A549 (cell line): Measurements from ENCODE around the gene KREMEN1. TPM values are rescaled to one million over a fixed set of nuclear protein-coding genes. Genes with fewer than 3 reads are reported as not detected.

Source experiments
- ATAC-seq, 2 experiments: fragments of 200-7000 bp in 1 of 2; fragments of >200 bp in 1 of 2; cut with Nextera tagmentation in 1 of 2; cut with Tn5 transposase in 1 of 2; 3 replicates each; pipeline versions ENCODE4 v1.8.0 to v1.9.1; 2018 to 2020; ENCODE audit warnings: mild to moderate bottlenecking in 1 of 2, moderate library complexity in 1 of 2
- CTCF ChIA-PET: fragments of 300-600 bp; sonication (Branson Sonifier 250); formaldehyde crosslinking; extraction: SDS; loops from one replicate; lab custom pipeline; 2021; ENCODE audit warnings: antibody characterized with exemption, inconsistent platforms; lab: Yijun Ruan, JAX
- POLR2A ChIA-PET: fragments of 350-600 bp; formaldehyde crosslinking; extraction: SDS; loops from one replicate; lab custom pipeline; 2021; ENCODE audit warnings: antibody characterized with exemption, inconsistent platforms; lab: Yijun Ruan, JAX
- DNase-seq, 2 experiments: peaks; one replicate each; pipeline versions ENCODE4 v3.0.0 to v3.0.0-alpha.2; 2011 to 2016; ENCODE audit warnings: low read depth in 1 of 2, low spot score in 1 of 2
- FAIRE-seq: peaks from 2 replicates; lab custom pipeline; 2011; peaks lifted over from hg19 to GRCh38; lab: Jason Lieb, UNC
- H3K27ac ChIP-seq, 2 experiments: fragments of >200 bp; sonication (Bioruptor Twin); formaldehyde crosslinking; 3 replicates each; pipeline ENCODE4 v1.5.1; 2016 to 2017
- H3K4me1 ChIP-seq: fragments of >200 bp; sonication (Bioruptor Twin); formaldehyde crosslinking; 3 replicates; pipeline ENCODE4 v1.6.1; 2016
- H3K4me2 ChIP-seq: fragments of >200 bp; sonication (Bioruptor Twin); formaldehyde crosslinking; 3 replicates; pipeline ENCODE4 v1.6.1; 2016
- H3K4me3 ChIP-seq: fragments of >200 bp; sonication (Bioruptor Twin); formaldehyde crosslinking; 3 replicates; pipeline ENCODE4 v1.5.1; 2016
- H3K9me3 ChIP-seq: fragments of >200 bp; sonication (Bioruptor Twin); formaldehyde crosslinking; 3 replicates; pipeline ENCODE4 v1.6.1; 2016
- CHD2 ChIP-seq: fragments of 150-350 bp; IDR thresholded peaks from 2 replicates; pipeline ENCODE4 v1.6.1; 2014; ENCODE audit warnings: low read length; ENCODE audit not compliant: partially characterized antibody
- FOSL2 ChIP-seq, 2 experiments: fragments of 450-650 bp in 1 of 2; fragments of >200 bp in 1 of 2; sonication (Bioruptor Twin) in 1 of 2; formaldehyde crosslinking; IDR thresholded peaks; 2 replicates each; pipeline versions ENCODE4 v1.5.0 to v1.6.1; 2016 to 2020; ENCODE audit warnings: mild to moderate bottlenecking in 1 of 2, moderate library complexity in 1 of 2
- FOXS1 ChIP-seq: fragments of 250-450 bp; sonication (Bioruptor Pico); IDR thresholded peaks from 2 replicates; pipeline ENCODE4 v1.5.0; 2020; ENCODE audit warnings: mild to moderate bottlenecking, moderate library complexity
- HDAC2 ChIP-seq: fragments of 200-600 bp; sonication (generic); IDR thresholded peaks from 2 replicates; pipeline ENCODE4 v1.6.1; 2016
- HOXB5 ChIP-seq: fragments of 250-450 bp; sonication (Bioruptor Pico); IDR thresholded peaks from 2 replicates; pipeline ENCODE4 v1.5.0; 2020; ENCODE audit warnings: mild to moderate bottlenecking, moderate library complexity
- KDM1A ChIP-seq: fragments of 200-600 bp; sonication (generic); IDR thresholded peaks from 2 replicates; pipeline ENCODE4 v1.6.1; 2016; ENCODE audit warnings: low read depth, mild to moderate bottlenecking
- KDM5A ChIP-seq: fragments of 200-600 bp; sonication (generic); IDR thresholded peaks from 2 replicates; pipeline ENCODE4 v1.6.1; 2016; ENCODE audit warnings: antibody characterized with exemption, mild to moderate bottlenecking
- MAZ ChIP-seq: fragments of 150-350 bp; IDR thresholded peaks from 2 replicates; pipeline ENCODE4 v1.6.1; 2014; ENCODE audit warnings: antibody characterized with exemption, low read depth, low read length, borderline replicate concordance
- NFE2L2 ChIP-seq: fragments of 150-350 bp; conservative IDR thresholded peaks from 2 replicates; pipeline ENCODE4 v1.6.1; 2014; ENCODE audit warnings: low read length
- NPAS2 ChIP-seq: fragments of 250-450 bp; sonication (Bioruptor Pico); IDR thresholded peaks from 2 replicates; pipeline ENCODE4 v1.8.0; 2022; ENCODE audit warnings: mild to moderate bottlenecking, moderate library complexity, borderline replicate concordance
- NR3C1 ChIP-seq: fragments of >200 bp; sonication (Bioruptor Twin); formaldehyde crosslinking; IDR thresholded peaks from 3 replicates; pipeline ENCODE4 v1.6.1; 2017
- RARB ChIP-seq: fragments of 250-450 bp; sonication (Bioruptor Pico); IDR thresholded peaks from 2 replicates; pipeline ENCODE4 v1.8.0; 2021; ENCODE audit warnings: mild to moderate bottlenecking, moderate library complexity
- REST ChIP-seq: fragments of 200-600 bp; sonication (generic); IDR thresholded peaks from 2 replicates; pipeline ENCODE4 v1.6.1; 2016; ENCODE audit warnings: antibody characterized with exemption, mild to moderate bottlenecking, moderate library complexity
- SMC3 ChIP-seq: fragments of >200 bp; sonication (Bioruptor Twin); formaldehyde crosslinking; IDR thresholded peaks from 3 replicates; pipeline ENCODE4 v1.6.1; 2018; ENCODE audit warnings: inconsistent platforms
- TFCP2L1 ChIP-seq: fragments of 250-450 bp; sonication (Bioruptor Pico); IDR thresholded peaks from 2 replicates; pipeline ENCODE4 v1.5.0; 2021; ENCODE audit warnings: mild to moderate bottlenecking
- TP53 ChIP-seq: fragments of 250-450 bp; sonication (Bioruptor Pico); IDR thresholded peaks from 2 replicates; pipeline ENCODE4 v1.5.0; 2021; ENCODE audit warnings: mild to moderate bottlenecking, moderate library complexity
- ZC3H11A ChIP-seq: fragments of 450-650 bp; IDR thresholded peaks from 2 replicates; pipeline ENCODE4 v1.6.1; 2014; ENCODE audit warnings: antibody characterized with exemption, mild to moderate bottlenecking
- ZFP36 ChIP-seq: fragments of 450-650 bp; IDR thresholded peaks from 2 replicates; pipeline ENCODE4 v1.6.1; 2014; ENCODE audit warnings: borderline replicate concordance; ENCODE audit not compliant: partially characterized antibody
- ZNF302 ChIP-seq: fragments of 250-450 bp; sonication (Bioruptor Pico); IDR thresholded peaks from 2 replicates; pipeline ENCODE4 v1.9.0; 2021; ENCODE audit warnings: inconsistent platforms, mild to moderate bottlenecking, moderate library complexity
- ZSCAN20 ChIP-seq: fragments of 250-450 bp; sonication (Bioruptor Pico); IDR thresholded peaks from 2 replicates; pipeline ENCODE4 v1.8.0; 2022; ENCODE audit warnings: mild to moderate bottlenecking, moderate library complexity
- WGBS: methylation state at CpG from one replicate; pipeline ENCODE4 v1.1.6; 2017; ENCODE audit errors: missing lambda C conversion rate; 5-methylcytosine and 5-hydroxymethylcytosine counted together
- polyA plus RNA-seq, 4 experiments: library from polyadenylated mRNA; depleted of rRNA in 3 of 4; stranded (reverse); fragments of >200 nt; fragmentation: RNase III in 1 of 4; extraction: RNeasy Plus Mini Kit Qiagen cat#74134 plus additional on column Dnase treatment in 1 of 4; gene quantifications; 2 replicates in 3 of 4; 3 replicates in 1 of 4; pipeline ENCODE4 v1.2.3, GENCODE V29; 2011 to 2017
- TF ChIP-seq, protein P1 (sequence below): IDR thresholded peaks from 2 replicates; pipeline ENCODE4 v1.6.1; 2012; ENCODE audit warnings: low read depth, borderline replicate concordance
- TF ChIP-seq, protein P2 (sequence below): fragments of >200 bp; sonication (Bioruptor Twin); formaldehyde crosslinking; IDR thresholded peaks from 3 replicates; pipeline ENCODE4 v1.5.1; 2016

Gene KREMEN1
- polyA plus RNA-seq, 2 of the 4 experiments (the other 2 are of a cell fraction) = 1.7 to 2.5 TPM

DNA sequence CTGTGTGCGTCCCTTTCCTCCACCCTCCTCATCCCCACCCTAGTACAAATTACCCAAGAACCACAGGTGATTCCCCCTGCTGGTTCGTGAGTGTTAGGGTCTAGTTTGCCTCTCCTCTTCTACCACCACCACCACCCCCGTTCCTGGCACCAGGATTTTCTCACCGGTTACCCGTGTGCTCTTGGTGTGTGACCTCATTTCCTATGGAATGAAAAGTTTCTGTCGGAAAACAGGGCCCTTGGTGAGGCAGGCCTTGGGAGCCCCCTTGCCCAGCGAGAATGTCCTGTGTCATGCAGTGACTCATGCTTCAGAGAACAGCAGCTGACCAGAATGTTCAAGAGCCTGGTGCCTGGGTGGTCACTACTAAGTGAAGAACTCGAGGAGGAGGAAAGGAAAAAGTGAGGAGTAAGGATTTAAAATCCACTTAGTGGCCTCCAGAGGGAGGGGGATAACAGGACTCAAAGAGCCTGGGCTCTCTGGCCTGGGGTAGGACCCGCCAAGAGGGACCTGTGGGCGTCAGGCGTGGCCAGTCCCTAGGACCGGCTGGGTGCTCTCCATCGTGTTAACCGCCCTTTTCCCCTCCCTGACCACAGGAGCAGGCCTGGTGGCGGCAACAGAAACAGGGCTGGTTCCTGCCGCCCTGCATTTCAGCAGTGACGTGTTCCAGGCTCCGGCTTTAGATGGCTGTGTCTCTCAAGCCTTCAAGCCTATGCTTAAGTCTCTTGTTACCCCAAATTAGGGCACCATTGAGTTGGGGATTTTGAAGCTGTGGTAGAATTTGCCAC, 41.4 kb upstream of the KREMEN1 start (continued):
- TF ChIP-seq FOSL2 (IDR thresholded peaks at IDR 0.05) (peak; percentile 52; the same call in 1 of the 2 replicates), FOSL2 (CRISPR knock-in tag; IDR thresholded peaks at IDR 0.05) (peak; percentile 92), REST (no peak)
- TF ChIP-seq, all 56 proteins: peak for 11

DNA sequence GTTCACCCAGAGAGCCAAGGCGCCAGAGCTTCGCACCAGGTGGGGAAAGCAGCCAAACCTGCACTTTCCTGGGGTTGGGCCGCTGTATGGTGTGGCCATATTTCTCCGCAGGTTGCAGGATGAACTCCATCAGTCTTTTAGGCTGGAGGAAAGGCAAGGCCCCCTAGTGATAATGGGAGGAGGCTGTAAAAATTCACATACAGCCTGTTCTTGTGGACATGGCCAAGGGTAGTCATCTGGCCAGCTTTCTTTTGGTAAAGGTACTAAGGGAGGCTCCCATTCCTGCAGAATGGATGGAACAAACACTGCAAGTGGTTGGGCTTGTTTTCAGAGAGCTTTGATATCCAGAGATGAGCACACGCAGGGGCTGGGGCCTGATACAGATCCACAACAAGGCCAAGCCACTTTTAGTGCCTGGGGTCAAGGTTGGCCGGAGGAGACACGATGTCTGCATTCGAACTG, 40.8 kb upstream of the KREMEN1 start:
- FAIRE-seq = no peak
- POLR2A ChIA-PET = interaction anchor here (0.7 to 1.6 kb wide), 3 partner anchors 9 to 149 kb away, joined by 3 to 10 read pairs (median 8); partner anchors contain the start of gene ZNRF3
- Histone ChIP-seq H3K9me3 (no peaks in the 10 kb centered on the region), H3K4me3 (peak overlapping the region; percentile 41; the same call in 1 of the 3 replicates), H3K4me1 (peaks cover 66% of the 10 kb centered on the region), H3K27ac (peak overlapping the region; percentile 97 to 100)
- 81% methylated on average over 8 of the region's 8 CpGs for WGBS
- DNase-seq = no peak
- TF ChIP-seq KDM1A (no peak), ZFP36 (no peak), TFCP2L1 (no peak)
- TF ChIP-seq, all 56 proteins: peak for 0
- H3K4me2 ChIP-seq = peak overlapping the region; percentile 96
- ATAC-seq = peak; percentile 3 to 8; a peak in 4 of 6 replicates
- CTCF ChIA-PET = interaction anchor here (1.1 to 2.2 kb wide), 4 partner anchors 9 to 148 kb away, joined by 3 to 12 read pairs (median 6); no protein-coding TSS in a partner anchor

DNA sequence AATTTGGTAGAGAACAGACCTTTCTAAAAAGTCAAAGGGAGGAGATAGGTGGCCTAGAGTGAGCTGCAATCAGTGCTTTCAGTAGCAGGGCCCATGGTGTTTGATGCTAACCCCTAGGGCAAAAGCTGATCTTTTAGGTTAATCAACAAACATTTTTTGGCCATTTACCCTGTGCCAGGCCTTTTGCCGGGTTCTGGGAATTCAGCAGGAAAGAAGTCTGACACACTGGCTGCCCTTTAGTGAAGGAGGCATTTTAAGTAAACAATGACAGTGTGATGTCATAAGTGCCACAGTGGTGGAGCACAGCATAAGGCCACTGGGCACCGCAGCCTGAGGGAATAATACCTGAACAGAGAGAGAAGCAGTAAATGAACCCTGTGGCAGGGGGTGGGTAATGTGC, 40.3 kb upstream of the KREMEN1 start:
- Histone ChIP-seq H3K27ac (peak overlapping the region; percentile 97 to 100), H3K4me1 (peaks cover 72% of the 10 kb centered on the region), H3K4me3 (no peak overlapping the region), H3K9me3 (no peaks in the 10 kb centered on the region), H3K4me2 (peak overlapping the region; percentile 96)
- no peak for FAIRE-seq
- CTCF ChIA-PET = interaction anchor here (1.0 to 2.2 kb wide), 4 partner anchors 8 to 177 kb away, joined by 4 to 12 read pairs (median 6); no protein-coding TSS in a partner anchor
- WGBS = 0% methylated on average over 2 of the region's 2 CpGs
- ATAC-seq = no peak
- peak in 1 of 2 experiments; percentile 63 for DNase-seq
- POLR2A ChIA-PET = no interaction called here
- TF ChIP-seq NPAS2 (CRISPR knock-in tag) (no peak), HOXB5 (CRISPR knock-in tag) (no peak), RARB (CRISPR knock-in tag) (no peak), KDM5A (no peak), ZSCAN20 (CRISPR knock-in tag) (no peak), REST (no peak), ZC3H11A (no peak), FOXS1 (CRISPR knock-in tag) (no peak), ZNF302 (CRISPR knock-in tag) (no peak), FOSL2 (IDR thresholded peaks at IDR 0.05) (no peak), FOSL2 (CRISPR knock-in tag; IDR thresholded peaks at IDR 0.05) (no peak), TP53 (CRISPR knock-in tag) (no peak), CHD2 (no peak), SMC3 (0 out of 3 replicates have a peak, but pooled peaks have one; percentile 7), HDAC2 (no peak), NR3C1 (no peak), ZFP36 (no peak), KDM1A (no peak), MAZ (no peak), NFE2L2 (no peak)
- TF ChIP-seq, protein P1, sequence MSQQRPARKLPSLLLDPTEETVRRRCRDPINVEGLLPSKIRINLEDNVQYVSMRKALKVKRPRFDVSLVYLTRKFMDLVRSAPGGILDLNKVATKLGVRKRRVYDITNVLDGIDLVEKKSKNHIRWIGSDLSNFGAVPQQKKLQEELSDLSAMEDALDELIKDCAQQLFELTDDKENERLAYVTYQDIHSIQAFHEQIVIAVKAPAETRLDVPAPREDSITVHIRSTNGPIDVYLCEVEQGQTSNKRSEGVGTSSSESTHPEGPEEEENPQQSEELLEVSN = no peak
- TF ChIP-seq, protein P2, sequence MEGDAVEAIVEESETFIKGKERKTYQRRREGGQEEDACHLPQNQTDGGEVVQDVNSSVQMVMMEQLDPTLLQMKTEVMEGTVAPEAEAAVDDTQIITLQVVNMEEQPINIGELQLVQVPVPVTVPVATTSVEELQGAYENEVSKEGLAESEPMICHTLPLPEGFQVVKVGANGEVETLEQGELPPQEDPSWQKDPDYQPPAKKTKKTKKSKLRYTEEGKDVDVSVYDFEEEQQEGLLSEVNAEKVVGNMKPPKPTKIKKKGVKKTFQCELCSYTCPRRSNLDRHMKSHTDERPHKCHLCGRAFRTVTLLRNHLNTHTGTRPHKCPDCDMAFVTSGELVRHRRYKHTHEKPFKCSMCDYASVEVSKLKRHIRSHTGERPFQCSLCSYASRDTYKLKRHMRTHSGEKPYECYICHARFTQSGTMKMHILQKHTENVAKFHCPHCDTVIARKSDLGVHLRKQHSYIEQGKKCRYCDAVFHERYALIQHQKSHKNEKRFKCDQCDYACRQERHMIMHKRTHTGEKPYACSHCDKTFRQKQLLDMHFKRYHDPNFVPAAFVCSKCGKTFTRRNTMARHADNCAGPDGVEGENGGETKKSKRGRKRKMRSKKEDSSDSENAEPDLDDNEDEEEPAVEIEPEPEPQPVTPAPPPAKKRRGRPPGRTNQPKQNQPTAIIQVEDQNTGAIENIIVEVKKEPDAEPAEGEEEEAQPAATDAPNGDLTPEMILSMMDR = no peak
